H1 (cell line): Measurements from ENCODE around the gene NCAM1. TPM values are rescaled to one million over a fixed set of nuclear protein-coding genes. Genes with fewer than 3 reads are reported as not detected.

Source experiments
- CTCF ChIA-PET: fragments of 300-600 bp; sonication (Branson Sonifier 250); formaldehyde crosslinking; loops from one replicate; lab custom pipeline; 2021; ENCODE audit not compliant: partially characterized antibody; lab: Charles Lee
- POLR2A ChIA-PET: fragments of 300-600 bp; sonication (Branson Sonifier 250); formaldehyde crosslinking; loops from one replicate; lab custom pipeline; 2021; ENCODE audit warnings: inconsistent platforms; ENCODE audit not compliant: partially characterized antibody; lab: Charles Lee
- DNase-seq, 2 experiments: peaks; one replicate each; pipeline versions ENCODE4 v3.0.0 to v3.0.0-alpha.2; 2010 to 2022; ENCODE audit warnings: low spot score in 2 of 2, low read depth in 1 of 2, mixed read lengths in 1 of 2
- FAIRE-seq: peaks from 2 replicates; lab custom pipeline; 2011; peaks lifted over from hg19 to GRCh38; lab: Jason Lieb, UNC
- H2AFZ ChIP-seq: 2 replicates; pipeline ENCODE4 v1.8.1; 2012; ENCODE audit warnings: low read length, inconsistent platforms
- H2AK5ac ChIP-seq: 2 replicates; pipeline ENCODE4 v1.6.1; 2013; ENCODE audit warnings: low read depth, low read length
- H2BK120ac ChIP-seq: replicated peaks from 2 replicates; pipeline ENCODE3; 2013; ENCODE audit warnings: low read depth, low read length, inconsistent platforms
- H2BK12ac ChIP-seq: 2 replicates; pipeline ENCODE4 v1.6.1; 2013; ENCODE audit warnings: low read depth, low read length
- H2BK15ac ChIP-seq: 2 replicates; pipeline ENCODE4 v1.6.1; 2013; ENCODE audit warnings: low read length
- H2BK20ac ChIP-seq: 2 replicates; pipeline ENCODE4 v1.6.1; 2013; ENCODE audit warnings: low read length
- H2BK5ac ChIP-seq: 2 replicates; pipeline ENCODE4 v1.6.1; 2013; ENCODE audit warnings: low read depth, low read length
- H3K14ac ChIP-seq: 2 replicates; pipeline ENCODE4 v1.6.1; 2013; ENCODE audit warnings: inconsistent platforms; ENCODE audit not compliant: insufficient read length
- H3K18ac ChIP-seq: 2 replicates; pipeline ENCODE4 v1.6.1; 2013; ENCODE audit warnings: low read length; ENCODE audit errors: extremely low read depth
- H3K23ac ChIP-seq: 2 replicates; pipeline ENCODE4 v1.6.1; 2013; ENCODE audit warnings: inconsistent platforms; ENCODE audit not compliant: insufficient read length
- H3K23me2 ChIP-seq: 2 replicates; pipeline ENCODE4 v1.6.1; 2013; ENCODE audit warnings: low read depth, low read length
- H3K27ac ChIP-seq: 2 replicates; pipeline ENCODE4 v1.6.1; 2011; ENCODE audit warnings: low read depth, low read length, inconsistent platforms
- H3K27me3 ChIP-seq, 4 experiments: replicated peaks in 1 of 4; 1 replicate in 1 of 4; 2 replicates in 3 of 4; pipeline versions ENCODE4 v1.6.1 to v1.8.1; 2011 to 2013; ENCODE audit warnings: low read length in 3 of 4, mild to moderate bottlenecking in 3 of 4, inconsistent platforms in 2 of 4, mixed read lengths in 2 of 4, moderate library complexity in 1 of 4; ENCODE audit not compliant: control insufficient read depth in 3 of 4, insufficient read depth in 3 of 4; ENCODE audit errors: extremely low read depth in 1 of 4
- H3K36me3 ChIP-seq, 4 experiments: 2 replicates each; pipeline versions ENCODE4 v1.6.1 to v1.8.1; 2011 to 2013; ENCODE audit warnings: mild to moderate bottlenecking in 4 of 4, low read length in 3 of 4, moderate library complexity in 2 of 4, control low read depth in 1 of 4, inconsistent platforms in 1 of 4; ENCODE audit not compliant: insufficient read depth in 4 of 4, control insufficient read depth in 2 of 4
- H3K4ac ChIP-seq: replicated peaks from 2 replicates; pipeline ENCODE3; 2013; ENCODE audit warnings: low read length, low read depth, mixed read lengths, inconsistent platforms; ENCODE audit not compliant: insufficient read length
- H3K4me1 ChIP-seq, 4 experiments: replicated peaks in 1 of 4; 1 replicate in 1 of 4; 2 replicates in 3 of 4; pipeline versions ENCODE4 v1.6.1 to v1.8.1; 2011 to 2013; ENCODE audit warnings: low read length in 3 of 4, inconsistent platforms in 2 of 4, mixed read lengths in 1 of 4; ENCODE audit not compliant: insufficient read depth in 4 of 4, control insufficient read depth in 3 of 4
- H3K4me2 ChIP-seq, 2 experiments: 2 replicates each; pipeline versions ENCODE4 v1.6.1 to v1.8.1; 2011 to 2013; ENCODE audit warnings: low read depth in 2 of 2, low read length in 2 of 2, control low read depth in 1 of 2, inconsistent platforms in 1 of 2, mild to moderate bottlenecking in 1 of 2; ENCODE audit not compliant: insufficient read depth in 1 of 2
- H3K4me3 ChIP-seq, 4 experiments: fragments of 200-600, 300-600 bp in 1 of 4; sonication (generic), shearing (Covaris generic), sonication (Bioruptor Twin) in 1 of 4; 2 replicates each; pipeline versions ENCODE4 v1.5.1 to v1.8.1; 2011 to 2016; ENCODE audit warnings: low read length in 4 of 4, low read depth in 3 of 4, control low read depth in 2 of 4, inconsistent platforms in 2 of 4, mild to moderate bottlenecking in 2 of 4, mixed read lengths in 1 of 4, moderate library complexity in 1 of 4; ENCODE audit not compliant: insufficient read depth in 2 of 4; ENCODE audit errors: extremely low read depth in 1 of 4
- H3K56ac ChIP-seq: replicated peaks from 2 replicates; pipeline ENCODE3; 2013; ENCODE audit warnings: low read depth, mild to moderate bottlenecking, mixed read lengths, low read length, inconsistent platforms; ENCODE audit not compliant: insufficient read length
- H3K79me1 ChIP-seq: 2 replicates; pipeline ENCODE4 v1.6.1; 2013; ENCODE audit warnings: low read depth, low read length, control low read depth
- H3K79me2 ChIP-seq, 2 experiments: 2 replicates each; pipeline versions ENCODE4 v1.6.1 to v1.8.1; 2012 to 2013; ENCODE audit warnings: low read length in 2 of 2, mild to moderate bottlenecking in 2 of 2, inconsistent platforms in 1 of 2; ENCODE audit not compliant: insufficient read depth in 2 of 2, control insufficient read depth in 1 of 2
- H3K9ac ChIP-seq, 4 experiments: replicated peaks in 1 of 4; 1 replicate in 1 of 4; 2 replicates in 3 of 4; pipeline versions ENCODE4 v1.6.1 to v1.8.1; 2011 to 2013; ENCODE audit warnings: low read depth in 3 of 4, low read length in 3 of 4, control low read depth in 2 of 4, mild to moderate bottlenecking in 2 of 4, moderate library complexity in 2 of 4, inconsistent platforms in 1 of 4; ENCODE audit errors: extremely low read depth in 1 of 4
- H3K9me3 ChIP-seq, 2 experiments: 2 replicates each; pipeline versions ENCODE4 v1.6.1 to v1.8.1; 2012 to 2013; ENCODE audit warnings: mild to moderate bottlenecking in 2 of 2, moderate library complexity in 2 of 2, control low read depth in 1 of 2, inconsistent platforms in 1 of 2, low read depth in 1 of 2, low read length in 1 of 2, mixed read lengths in 1 of 2; ENCODE audit not compliant: insufficient read depth in 2 of 2
- H4K20me1 ChIP-seq, 2 experiments: replicated peaks in 1 of 2; 2 replicates each; pipeline versions ENCODE3 to v1.8.1; 2011 to 2013; ENCODE audit warnings: inconsistent platforms in 2 of 2, low read length in 2 of 2, mild to moderate bottlenecking in 1 of 2; ENCODE audit not compliant: insufficient read depth in 2 of 2, control insufficient read depth in 1 of 2
- H4K5ac ChIP-seq: 2 replicates; pipeline ENCODE4 v1.6.1; 2013; ENCODE audit warnings: low read length, low read depth, mixed read lengths, inconsistent platforms; ENCODE audit not compliant: insufficient read length
- H4K8ac ChIP-seq: 2 replicates; pipeline ENCODE4 v1.8.0; 2013; ENCODE audit warnings: mild to moderate bottlenecking, moderate library complexity, low read length, inconsistent platforms; ENCODE audit not compliant: insufficient read depth; ENCODE audit errors: extremely low read depth
- H4K91ac ChIP-seq: replicated peaks from 2 replicates; pipeline ENCODE3; 2013; ENCODE audit warnings: low read length, mixed read lengths, inconsistent platforms; ENCODE audit not compliant: insufficient read length
- KDM1A ChIP-seq: fragments of 200-600, 300-600 bp; sonication (generic); IDR thresholded peaks from 2 replicates; pipeline ENCODE4 v1.7.1; 2016; ENCODE audit warnings: mild to moderate bottlenecking, low read length, borderline replicate concordance
- PHF8 ChIP-seq: fragments of 200-600 bp; sonication (generic); conservative IDR thresholded peaks from 2 replicates; pipeline ENCODE4 v1.7.1; 2012; ENCODE audit warnings: low read depth, mild to moderate bottlenecking, inconsistent platforms, low read length, moderate library complexity
- SUZ12 ChIP-seq: fragments of 200-600 bp; sonication (generic); IDR thresholded peaks from 2 replicates; pipeline ENCODE4 v1.6.1; 2012; ENCODE audit warnings: mild to moderate bottlenecking, inconsistent platforms, low read length, moderate library complexity, mixed read lengths
- YY1 ChIP-seq: IDR thresholded peaks from 2 replicates; pipeline ENCODE4 v1.6.1; 2011; ENCODE audit warnings: low read depth, mild to moderate bottlenecking, low read length
- WGBS, 2 experiments: shearing (Covaris generic) in 1 of 2; methylation state at CpG; one replicate each; pipeline versions ENCODE4 v1.1.6 to v1.1.7; 2013 to 2015; ENCODE audit warnings: low lambda C conversion rate in 2 of 2, mixed read lengths in 2 of 2, inconsistent platforms in 1 of 2, low coverage in 1 of 2, missing lambda C conversion rate in 1 of 2; ENCODE audit not compliant: insufficient replicate concordance in 2 of 2, insufficient coverage in 1 of 2, insufficient read length in 1 of 2; ENCODE audit errors: extremely low coverage in 1 of 2, missing lambda C conversion rate in 1 of 2; 5-methylcytosine and 5-hydroxymethylcytosine counted together
- polyA plus RNA-seq, 7 experiments: library from polyadenylated mRNA; depleted of rRNA in 3 of 7; stranded (reverse) in 5 of 7; unstranded in 2 of 7; fragments of >200 nt in 5 of 7; fragments of 200-250 nt in 2 of 7; gene quantifications; 1 replicate in 5 of 7; 2 replicates in 1 of 7; 4 replicates in 1 of 7; pipeline versions ENCODE4 v1.2.1 to v1.2.3, GENCODE V29; 2011 to 2013; ENCODE audit warnings: missing spikeins in 2 of 7, mixed read lengths in 2 of 7
- total RNA-seq: library from RNA; stranded (reverse); fragmentation: NEBNext Ultra II Directional; extraction: Animal tissue kit (Norgen Biotek cat#: 25700); gene quantifications from 2 replicates; pipeline ENCODE4 v1.2.1, GENCODE V29; 2021

NCAM1 gene
- total and polyA plus RNA-seq, 2 of the 8 experiments (the other 6 are each of a cell fraction or from before 2014, with no cell fraction given) = 3.1 to 4.3 TPM

DNA sequence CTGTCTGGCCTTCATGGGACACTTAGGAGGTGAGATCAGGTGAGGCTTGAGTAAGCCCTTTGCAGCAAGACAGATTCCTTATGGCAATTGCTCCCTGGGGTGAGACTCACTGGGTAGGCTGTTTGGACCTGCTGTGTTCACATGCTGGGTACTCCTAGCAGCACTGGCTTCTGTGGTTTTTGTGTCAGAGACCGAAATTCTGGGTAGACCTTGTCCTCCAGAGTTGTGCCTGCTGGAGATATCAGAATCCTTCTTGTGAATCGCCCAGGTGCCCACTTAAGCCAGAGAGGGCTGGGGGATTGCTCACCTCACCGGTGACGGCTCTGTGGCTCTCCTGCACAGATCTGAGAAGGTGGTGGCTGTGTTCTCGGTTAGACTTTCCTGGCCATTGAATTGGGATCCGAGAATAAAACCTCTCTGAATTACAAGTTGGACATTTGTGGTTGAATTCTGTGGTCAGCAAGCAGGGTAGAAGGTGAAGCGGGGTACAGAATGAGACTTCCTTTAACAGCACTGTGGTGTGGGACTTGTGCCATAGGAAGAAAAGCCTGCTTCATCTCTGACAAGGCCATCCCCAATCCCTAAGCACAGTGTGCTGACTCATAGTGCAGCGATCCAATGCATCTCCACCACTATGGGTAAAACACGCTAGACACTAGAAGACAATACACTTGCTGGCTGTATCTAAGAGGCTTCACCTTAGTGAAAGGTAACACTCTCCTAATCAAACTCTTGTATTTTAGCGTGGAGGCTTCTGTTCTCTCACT is 300.7 kb downstream of the NCAM1 start:
- Histone ChIP-seq H2BK120ac (no peak overlapping the region), H3K4me3 (no peak overlapping the region), H3K36me3 (no peaks in the 10 kb centered on the region), H4K8ac (no peak overlapping the region), H3K23ac (no peak overlapping the region), H2BK5ac (no peak overlapping the region), H3K4me1 (peaks cover 0 to 3% (median 0%) of the 10 kb centered on the region in 4 experiments; a peak in 1 of 7 replicates), H3K18ac (no peak overlapping the region), H3K9ac (no peak overlapping the region), H3K23me2 (no peaks in the 10 kb centered on the region), H3K14ac (no peak overlapping the region), H3K27ac (no peak overlapping the region), H4K20me1 (no peaks in the 10 kb centered on the region), H2AFZ (no peak overlapping the region), H2AK5ac (no peak overlapping the region), H3K9me3 (no peaks in the 10 kb centered on the region), H4K91ac (no peak overlapping the region), H3K27me3 (no peaks in the 10 kb centered on the region), H3K4ac (no peak overlapping the region), H2BK12ac (no peak overlapping the region), H4K5ac (no peak overlapping the region), H2BK20ac (no peak overlapping the region), H2BK15ac (no peak overlapping the region), H3K56ac (no peak overlapping the region), H3K79me1 (no peaks in the 10 kb centered on the region), H3K79me2 (no peaks in the 10 kb centered on the region), H3K4me2 (no peak overlapping the region)
- FAIRE-seq (no peak), DNase-seq (no peak)
- ChIA-PET CTCF (no interaction called here), POLR2A (no interaction called here)
- WGBS, 2 experiments = 92% methylated on average over 10 of the region's 10 CpGs; no CpG with 5 or more reads in 1 of the 2 experiments
- TF ChIP-seq PHF8 (no peak), YY1 (no peak), KDM1A (no peak), SUZ12 (no peak)
